CD4-positive, alpha-beta T cell (primary cell): ENCODE results near the gene FILIP1L. TPM values are rescaled to one million over a fixed set of nuclear protein-coding genes. Genes with fewer than 3 reads are reported as not detected.

Experiments
- ATAC-seq: fragments of 200-7000 bp; cut with Tn5 transposase; one replicate; pipeline ENCODE4 v1.10.0; 2022; ENCODE audit warnings: mild to moderate bottlenecking; ENCODE audit not compliant: poor library complexity
- CTCF ChIA-PET: fragments of 350-600 bp; sonication (Branson Sonifier 250); formaldehyde crosslinking; loops from one replicate; lab custom pipeline; 2021; ENCODE audit warnings: antibody characterized with exemption, inconsistent platforms; lab: Charles Lee
- POLR2A ChIA-PET: fragments of 350-600 bp; sonication (Branson Sonifier 250); formaldehyde crosslinking; loops from one replicate; lab custom pipeline; 2021; ENCODE audit warnings: antibody characterized with exemption, inconsistent platforms; lab: Charles Lee
- DNase-seq, 14 experiments: peaks; one replicate each; pipeline ENCODE4 v3.0.0-alpha.2; 2013 to 2020; ENCODE audit warnings: mixed read lengths in 2 of 14
- H3K27ac ChIP-seq, 2 donors: one replicate each; pipeline versions ENCODE4 v1.5.1 to v1.7.0; 2013; ENCODE audit warnings: low read length in 2 of 2, low read depth in 1 of 2, mild to moderate bottlenecking in 1 of 2
- H3K27me3 ChIP-seq, 2 experiments: 1 replicate in 1 of 2; 2 replicates in 1 of 2; pipeline versions ENCODE4 v1.6.1 to v1.7.0; 2013; ENCODE audit warnings: low read length in 2 of 2, control low read depth in 1 of 2, mild to moderate bottlenecking in 1 of 2, moderate library complexity in 1 of 2; ENCODE audit not compliant: insufficient read depth in 2 of 2, control insufficient read depth in 1 of 2
- H3K36me3 ChIP-seq: one replicate; pipeline ENCODE4 v1.6.1; 2013; ENCODE audit warnings: low read length, control low read depth; ENCODE audit not compliant: insufficient read depth
- H3K4me1 ChIP-seq: one replicate; pipeline ENCODE4 v1.6.1; 2013; ENCODE audit warnings: low read length, control low read depth; ENCODE audit not compliant: insufficient read depth
- H3K4me3 ChIP-seq: one replicate; pipeline ENCODE4 v1.5.1; 2013; ENCODE audit warnings: mild to moderate bottlenecking, low read length, moderate library complexity
- H3K9me3 ChIP-seq, 2 experiments: 1 replicate in 1 of 2; 2 replicates in 1 of 2; pipeline versions ENCODE4 v1.6.1 to v1.7.0; 2013; ENCODE audit warnings: low read length in 2 of 2, mild to moderate bottlenecking in 2 of 2, control low read depth in 1 of 2, moderate library complexity in 1 of 2; ENCODE audit not compliant: control insufficient read depth in 1 of 2, insufficient read depth in 1 of 2
- H3K27ac Mint-ChIP-seq: one replicate; pipeline ENCODE4 v1.8.0; 2020; ENCODE audit warnings: mixed read lengths
- H3K27me3 Mint-ChIP-seq: one replicate; pipeline ENCODE4 v1.8.0; 2021; ENCODE audit warnings: mixed read lengths
- H3K36me3 Mint-ChIP-seq: one replicate; pipeline ENCODE4 v1.8.0; 2021; ENCODE audit warnings: low read depth, mixed read lengths
- H3K4me1 Mint-ChIP-seq: one replicate; pipeline ENCODE4 v1.8.0; 2021; ENCODE audit warnings: low read depth, mixed read lengths
- H3K4me3 Mint-ChIP-seq: one replicate; pipeline ENCODE4 v1.8.0; 2020; ENCODE audit warnings: mild to moderate bottlenecking, mixed read lengths
- H3K9me3 Mint-ChIP-seq: one replicate; pipeline ENCODE4 v1.8.0; 2020; ENCODE audit warnings: mixed read lengths
- intact Hi-C, 2 experiments: fragments of 100-400 bp; cut with DNase I in 1 of 2; cut with micrococcal nuclease in 1 of 2; formaldehyde crosslinking; loops; one replicate each; pipeline versions ENCODE4 v1.15.1 to v1.9.0; 2023 to 2025; cut with DNase I, micrococcal nuclease
- total RNA-seq, 174 experiments: library from RNA in 2 of 174; stranded (reverse) in 2 of 174; gene quantifications; one replicate each; pipeline ENCODE4 v1.2.3 and lab custom pipeline; 2021 to 2026
- TF ChIP-seq, protein P1 (sequence below): fragments of 200-600 bp; IDR thresholded peaks from one replicate; pipeline ENCODE4 v1.8.0; 2022; ENCODE audit warnings: antibody characterized with exemption, mild to moderate bottlenecking

FILIP1L gene
- total RNA-seq, 2 experiments from 2014 or later = 0.08 to 0.28 TPM

DNA sequence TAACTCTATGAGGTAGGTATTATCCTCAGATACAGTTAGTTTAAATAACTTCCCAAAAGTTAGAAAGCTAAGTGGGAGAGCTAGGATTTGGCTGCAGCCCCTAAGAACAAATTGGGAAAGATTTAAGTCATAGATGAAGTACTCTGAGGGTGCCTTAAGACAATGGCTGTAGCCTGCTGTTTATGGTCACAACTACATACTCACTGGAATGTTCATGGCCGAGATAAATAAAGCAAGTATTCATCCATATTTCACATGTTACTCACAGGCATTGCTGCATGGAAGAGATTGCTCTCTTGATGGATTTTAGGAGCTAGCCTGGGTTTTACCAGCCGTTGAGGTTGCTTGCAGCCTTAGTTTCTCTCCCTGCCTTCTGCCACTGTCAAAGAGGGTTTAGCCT is 151.6 kb downstream of the FILIP1L start:
- Mint-ChIP-seq H3K4me1 (peaks cover 4% of the 10 kb centered on the region), H3K36me3 (peaks cover 10% of the 10 kb centered on the region), H3K27me3 (no peaks in the 10 kb centered on the region), H3K27ac (no peak overlapping the region), H3K4me3 (no peak overlapping the region), H3K9me3 (no peaks in the 10 kb centered on the region)
- DNase-seq (no peak), ATAC-seq (no peak)
- ChIA-PET POLR2A (no interaction called here), CTCF (no interaction called here)
- TF ChIP-seq, protein P1, sequence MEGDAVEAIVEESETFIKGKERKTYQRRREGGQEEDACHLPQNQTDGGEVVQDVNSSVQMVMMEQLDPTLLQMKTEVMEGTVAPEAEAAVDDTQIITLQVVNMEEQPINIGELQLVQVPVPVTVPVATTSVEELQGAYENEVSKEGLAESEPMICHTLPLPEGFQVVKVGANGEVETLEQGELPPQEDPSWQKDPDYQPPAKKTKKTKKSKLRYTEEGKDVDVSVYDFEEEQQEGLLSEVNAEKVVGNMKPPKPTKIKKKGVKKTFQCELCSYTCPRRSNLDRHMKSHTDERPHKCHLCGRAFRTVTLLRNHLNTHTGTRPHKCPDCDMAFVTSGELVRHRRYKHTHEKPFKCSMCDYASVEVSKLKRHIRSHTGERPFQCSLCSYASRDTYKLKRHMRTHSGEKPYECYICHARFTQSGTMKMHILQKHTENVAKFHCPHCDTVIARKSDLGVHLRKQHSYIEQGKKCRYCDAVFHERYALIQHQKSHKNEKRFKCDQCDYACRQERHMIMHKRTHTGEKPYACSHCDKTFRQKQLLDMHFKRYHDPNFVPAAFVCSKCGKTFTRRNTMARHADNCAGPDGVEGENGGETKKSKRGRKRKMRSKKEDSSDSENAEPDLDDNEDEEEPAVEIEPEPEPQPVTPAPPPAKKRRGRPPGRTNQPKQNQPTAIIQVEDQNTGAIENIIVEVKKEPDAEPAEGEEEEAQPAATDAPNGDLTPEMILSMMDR = no peak
- Histone ChIP-seq H3K27me3 (no peaks in the 10 kb centered on the region), H3K36me3 (no peaks in the 10 kb centered on the region), H3K4me3 (no peak overlapping the region), H3K4me1 (no peaks in the 10 kb centered on the region), H3K9me3 (no peaks in the 10 kb centered on the region), H3K27ac (no peak overlapping the region)
- intact Hi-C loops = no loop called here

DNA sequence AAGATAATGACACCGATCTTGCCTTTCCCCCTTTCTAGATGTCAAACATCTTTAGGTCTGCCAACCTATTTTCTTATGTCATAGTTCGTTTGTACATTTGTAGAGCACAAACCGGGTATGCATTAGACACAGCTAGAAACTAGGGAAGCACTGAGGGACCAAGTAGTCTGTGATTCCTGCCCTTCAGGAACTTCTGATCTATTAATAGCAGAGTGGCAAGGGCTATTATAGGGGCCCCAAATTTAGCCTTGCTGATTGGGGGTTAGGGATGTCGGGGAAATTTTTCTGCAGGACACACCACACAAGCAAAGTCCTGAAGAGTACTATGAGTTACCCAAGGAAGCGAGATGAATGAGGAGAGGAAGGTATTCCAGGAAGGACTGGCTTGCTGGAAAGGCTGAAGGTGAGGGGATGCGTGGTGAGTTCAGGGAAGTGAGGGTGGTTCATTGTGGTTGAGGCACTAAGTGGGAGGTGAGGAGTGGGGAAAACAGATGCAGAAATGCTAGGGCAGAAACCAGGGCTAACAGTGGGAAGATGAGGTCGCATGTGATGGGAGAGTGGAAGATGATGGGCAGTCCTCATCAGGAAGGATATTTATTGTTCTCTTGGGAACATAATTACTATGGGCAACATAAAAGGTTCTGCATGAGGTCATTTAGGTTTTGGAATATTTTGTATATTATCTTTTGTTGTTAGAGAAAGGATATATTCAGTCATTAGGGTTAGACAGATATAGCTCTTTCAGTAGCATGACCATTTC is 152.4 kb downstream of the FILIP1L start:
- TF ChIP-seq, protein P1 = no peak
- intact Hi-C loops = no loop called here
- Histone ChIP-seq H3K9me3 (no peaks in the 10 kb centered on the region), H3K36me3 (no peaks in the 10 kb centered on the region), H3K27me3 (no peaks in the 10 kb centered on the region), H3K27ac (no peak overlapping the region), H3K4me3 (no peak overlapping the region), H3K4me1 (no peaks in the 10 kb centered on the region)
- H3K9me3 Mint-ChIP-seq = no peaks in the 10 kb centered on the region
- ATAC-seq (no peak), DNase-seq (no peak)
- no peak overlapping the region for H3K27ac Mint-ChIP-seq
- no peaks in the 10 kb centered on the region for H3K27me3 Mint-ChIP-seq
- peaks cover 4% of the 10 kb centered on the region for H3K4me1 Mint-ChIP-seq
- POLR2A ChIA-PET = no interaction called here
- no peak overlapping the region for H3K4me3 Mint-ChIP-seq
- CTCF ChIA-PET = no interaction called here
- H3K36me3 Mint-ChIP-seq = peaks cover 10% of the 10 kb centered on the region

DNA sequence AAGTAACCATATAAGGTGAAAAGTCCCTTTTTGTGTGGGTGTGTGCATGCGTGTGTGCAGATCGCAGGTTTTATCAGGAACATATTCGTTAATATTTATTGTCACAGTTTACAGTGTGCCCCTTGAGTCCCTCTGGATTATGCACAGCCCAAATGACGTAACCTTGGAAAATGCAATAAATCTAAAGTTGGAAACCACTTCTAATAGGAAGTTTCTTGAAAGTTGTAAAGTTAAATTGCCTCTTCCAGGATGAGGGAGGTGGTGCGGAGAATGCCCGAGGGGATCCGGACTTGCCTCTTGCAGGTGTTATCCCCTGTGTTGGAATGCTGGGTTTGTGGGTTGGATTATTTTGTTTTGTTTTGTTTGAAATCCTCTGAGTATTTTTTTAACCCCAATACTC is 153.4 kb downstream of the FILIP1L start:
- Histone ChIP-seq H3K27ac (no peak overlapping the region), H3K27me3 (no peaks in the 10 kb centered on the region), H3K36me3 (no peaks in the 10 kb centered on the region), H3K4me1 (no peaks in the 10 kb centered on the region), H3K4me3 (no peak overlapping the region), H3K9me3 (no peaks in the 10 kb centered on the region)
- Mint-ChIP-seq H3K9me3 (no peaks in the 10 kb centered on the region), H3K4me3 (no peak overlapping the region), H3K4me1 (peaks cover 4% of the 10 kb centered on the region), H3K36me3 (peaks cover 10% of the 10 kb centered on the region), H3K27me3 (no peaks in the 10 kb centered on the region), H3K27ac (no peak overlapping the region)
- POLR2A ChIA-PET = no interaction called here
- intact Hi-C loops = no loop called here
- CTCF ChIA-PET = no interaction called here
- TF ChIP-seq, protein P1 = no peak
- DNase-seq (no peak), ATAC-seq (no peak)
